Measurements from ENCODE around the gene C8G.

Gene C8G

DNA sequence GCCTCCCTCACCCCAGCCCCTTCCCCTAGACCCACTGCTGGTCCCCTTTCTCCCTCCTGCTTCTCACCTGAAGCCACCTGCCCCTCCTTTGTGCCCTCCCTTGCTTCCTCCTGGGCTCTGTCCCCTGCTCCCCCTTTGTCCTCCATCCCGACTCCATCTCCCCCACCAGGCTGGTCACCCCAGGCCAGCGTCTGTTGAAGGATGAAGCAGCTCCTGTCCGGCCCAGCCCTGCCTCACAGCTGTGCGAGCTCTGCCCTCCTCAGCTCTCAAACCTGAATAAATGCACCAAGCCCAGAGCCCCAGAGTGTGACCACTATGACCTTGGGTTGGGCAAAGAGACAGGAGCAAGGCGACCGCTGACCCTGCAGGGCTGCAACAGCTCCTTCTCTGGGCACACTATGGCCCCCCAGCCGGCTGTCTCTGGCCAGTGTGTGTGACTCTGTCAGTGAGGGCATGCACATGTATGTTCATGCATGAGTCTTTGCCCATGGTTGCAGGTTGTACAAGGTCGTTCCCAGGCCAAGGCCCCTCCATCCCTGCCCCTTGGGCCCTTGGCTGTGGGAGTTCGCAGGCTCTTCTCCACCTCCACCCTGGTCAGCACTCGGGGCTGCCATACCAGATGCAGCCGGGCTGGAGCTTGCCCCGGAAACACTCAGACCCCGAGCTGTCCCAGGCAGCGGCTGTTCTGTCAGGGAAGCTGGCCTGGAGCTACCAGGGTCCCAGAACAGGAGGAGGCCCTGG, 10.3 kb downstream of the C8G start:
- no peak for DNase-seq

DNA sequence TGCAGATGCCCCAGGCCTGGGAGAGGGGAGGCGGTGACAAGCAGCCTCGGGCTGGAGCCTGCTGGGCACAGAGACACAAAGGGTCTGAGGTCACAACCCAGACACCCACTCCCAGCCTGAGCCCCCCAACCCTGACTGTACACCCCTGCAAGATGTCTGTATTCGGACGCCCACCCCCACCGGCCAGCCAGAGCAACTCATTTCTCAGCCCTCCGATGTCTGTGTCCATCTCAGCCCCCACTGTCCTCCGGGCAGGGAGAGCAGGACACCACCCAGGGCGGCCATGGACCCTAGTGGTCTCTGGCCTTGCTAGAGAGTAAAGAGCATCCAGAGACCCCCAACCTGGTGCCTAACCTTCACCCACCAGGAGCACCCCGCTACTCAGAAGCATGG, 10.9 kb downstream of the C8G start:
- DNase-seq = no peak

- no peak for DNase-seq
Observed at GRCh38 chr9:136956604-136957003, 11.6 kb downstream of the C8G start.

DNA sequence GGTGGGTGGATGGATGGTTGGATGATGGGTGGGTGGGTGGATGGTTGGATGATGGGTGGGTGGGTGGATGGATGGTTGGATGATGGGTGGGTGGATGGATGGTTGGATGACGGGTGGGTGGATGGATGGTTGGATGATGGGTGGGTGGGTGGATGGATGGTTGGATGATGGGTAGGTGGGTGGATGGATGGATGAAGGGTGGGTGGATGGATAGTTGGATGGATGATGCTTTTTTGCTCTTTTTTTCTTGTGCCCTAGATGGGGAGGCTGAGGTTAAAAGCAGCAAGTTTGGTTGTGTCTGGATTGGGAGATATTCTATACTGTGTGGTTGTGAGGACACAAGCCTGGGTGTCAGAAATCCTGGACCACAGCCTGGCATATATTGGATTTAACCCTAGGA, 12.4 kb downstream of the C8G start:
- DNase-seq = no peak

GRCh38 chr9:136957901-136958300, 12.9 kb downstream of the C8G start:
- DNase-seq = no peak

GRCh38 chr9:136958473-136958872, 13.4 kb downstream of the C8G start:
- no peak for DNase-seq

- DNase-seq = no peak
Observed at GRCh38 chr9:136958898-136959850, 14.1 kb downstream of the C8G start.

DNA sequence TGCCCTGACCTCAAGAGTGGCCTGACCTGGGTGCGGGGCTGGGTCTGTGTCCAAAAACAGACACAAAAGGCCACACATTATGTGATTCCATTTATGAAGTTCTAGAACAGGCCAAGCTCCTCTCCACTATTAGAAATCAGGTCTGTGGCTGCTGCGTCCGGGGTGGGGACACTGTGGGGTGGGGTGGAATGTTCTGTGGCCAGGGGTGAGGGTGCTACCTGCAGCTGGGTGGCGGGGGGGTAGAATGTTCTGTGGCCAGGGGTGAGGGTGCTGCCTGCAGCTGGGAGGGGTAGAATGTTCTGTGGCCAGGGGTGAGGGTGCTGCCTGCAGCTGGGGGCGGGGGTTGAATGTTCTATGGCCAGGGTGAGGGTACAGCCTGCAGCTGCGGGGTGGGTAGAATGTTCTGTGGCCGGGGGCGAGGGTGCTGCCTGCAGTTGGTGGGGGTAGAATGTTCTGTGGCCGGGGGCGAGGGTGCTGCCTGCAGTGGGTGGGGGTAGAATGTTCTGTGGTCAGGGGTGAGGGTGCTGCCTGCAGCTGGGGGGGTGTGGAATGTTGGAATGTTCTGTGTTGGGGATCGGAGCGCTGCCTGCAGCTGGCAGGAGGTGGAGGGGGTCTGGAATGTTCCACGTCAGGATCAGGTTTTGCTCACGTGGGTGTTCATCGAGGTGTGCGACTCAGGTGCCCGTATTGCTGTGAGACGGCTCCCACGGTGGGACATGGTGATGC, 15.3 kb downstream of the C8G start:
- DNase-seq = no peak

GRCh38 chr9:136960938-136961275, 15.9 kb downstream of the C8G start:
- no peak for DNase-seq

GRCh38 chr9:136961279-136962065, 16.4 kb downstream of the C8G start:
- no peak for DNase-seq

- DNase-seq = no peak
Observed at GRCh38 chr9:136962163-136962562, 17.1 kb downstream of the C8G start.

DNA sequence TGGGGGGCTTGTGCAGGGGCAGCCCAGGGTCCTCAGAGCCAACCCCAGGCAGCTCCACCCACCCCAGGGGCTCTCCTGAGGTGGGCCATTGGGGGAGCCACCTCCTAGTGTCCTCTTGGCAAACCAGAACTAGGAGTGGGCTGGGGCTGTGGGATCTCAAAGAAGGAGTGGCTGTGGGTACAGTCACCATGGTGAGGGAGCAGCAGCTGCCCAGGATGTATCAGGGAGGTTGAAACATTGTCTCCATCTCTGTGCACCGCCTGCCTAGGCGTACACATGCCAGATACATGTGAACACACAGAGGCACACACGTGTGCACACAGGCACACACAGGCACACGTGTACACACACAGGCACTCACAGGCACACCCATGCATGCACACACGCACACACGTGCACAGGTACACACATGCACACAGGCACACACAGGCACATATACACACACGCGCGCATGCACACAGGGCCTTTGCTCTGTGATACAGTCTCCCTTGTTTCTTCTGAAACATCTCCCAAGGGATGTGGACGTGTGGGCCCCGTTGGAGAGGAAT, 17.7 kb downstream of the C8G start:
- DNase-seq = no peak

GRCh38 chr9:136963341-136963740, 18.3 kb downstream of the C8G start:
- no peak for DNase-seq

GRCh38 chr9:136963751-136964150, 18.7 kb downstream of the C8G start:
- DNase-seq = no peak

GRCh38 chr9:136964171-136964689, 19.2 kb downstream of the C8G start:
- DNase-seq = no peak

DNA sequence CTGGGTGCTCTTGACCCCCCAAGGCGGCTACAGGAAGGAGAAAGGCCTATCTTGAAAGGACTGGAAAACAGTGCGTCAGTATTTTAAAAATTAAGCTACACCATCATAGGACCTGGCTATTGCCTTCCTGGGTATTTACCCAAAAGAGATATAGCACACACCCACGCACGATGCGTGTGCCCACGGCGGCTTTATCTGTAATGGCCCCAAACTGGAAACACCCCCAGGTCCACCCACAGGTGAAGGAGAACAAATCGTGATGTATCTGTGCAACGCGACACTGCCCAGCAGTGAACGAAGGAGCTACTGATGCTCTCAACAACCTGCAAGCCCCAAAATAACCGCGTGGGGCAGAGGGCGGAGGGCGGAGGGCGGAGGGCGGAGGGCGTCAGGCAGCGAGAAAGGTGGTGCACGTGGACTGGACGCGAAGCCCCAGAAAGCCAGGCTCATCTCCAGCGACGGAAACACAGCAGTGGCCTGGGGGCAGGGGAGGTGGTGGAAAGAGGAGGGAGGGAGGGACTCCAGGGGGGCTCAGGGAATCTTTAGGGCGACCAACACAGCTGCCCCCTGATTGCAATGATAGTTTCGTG, 19.9 kb downstream of the C8G start:
- DNase-seq = no peak

- DNase-seq = peak; percentile 61
Observed at GRCh38 chr9:136965771-136966484, 20.9 kb downstream of the C8G start.

DNA sequence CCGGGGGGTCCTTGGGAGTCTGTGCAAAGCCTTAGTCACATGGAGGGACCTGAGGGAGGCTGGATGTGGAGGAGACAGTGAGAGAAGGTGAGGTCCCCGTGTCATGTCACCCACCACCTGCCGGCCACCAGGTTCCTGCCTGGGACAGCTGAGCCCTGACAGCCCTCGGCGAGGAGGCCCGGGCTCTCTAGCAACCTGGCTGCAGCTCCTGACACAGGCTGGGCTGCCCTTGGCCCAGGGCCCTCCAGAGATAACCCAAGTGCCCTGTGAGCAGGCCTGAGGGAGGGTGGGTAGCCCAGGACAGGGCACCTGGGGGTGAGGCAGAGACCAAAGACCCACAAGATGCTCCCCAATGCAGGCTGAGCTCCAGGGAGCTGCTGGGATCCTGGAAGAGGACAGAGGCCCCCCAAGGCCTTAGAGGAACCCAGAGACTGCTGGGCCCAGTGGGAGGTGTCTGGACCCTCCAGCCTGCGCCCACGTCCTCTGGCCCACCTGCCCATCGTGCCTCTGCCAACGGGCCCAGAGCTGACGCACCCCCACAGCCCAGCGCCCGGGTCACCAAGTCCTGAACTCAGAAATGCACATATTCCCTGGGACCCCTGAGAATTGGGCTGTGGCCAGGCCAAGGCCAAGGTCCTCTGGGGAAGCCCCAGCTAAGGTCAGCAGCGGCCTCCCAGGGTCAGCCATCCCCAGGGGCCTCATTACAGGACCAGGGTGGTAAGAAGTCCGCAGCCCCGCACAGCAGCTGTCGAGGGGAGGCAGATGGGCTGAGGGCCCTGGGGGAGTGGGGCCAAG, 23.5 kb downstream of the C8G start:
- no peak for DNase-seq

GRCh38 chr9:136969150-136969549, 24.1 kb downstream of the C8G start:
- DNase-seq = no peak

GRCh38 chr9:136969774-136970173, 24.7 kb downstream of the C8G start:
- no peak for DNase-seq

Data from suppressor macrophage treated with lipopolysaccharide for 4 hours (primary cell).